ENCODE results near the gene SNX13. TPM values are rescaled to one million over a fixed set of nuclear protein-coding genes. Genes with fewer than 3 reads are reported as not detected.

SNX13 gene
- total and polyA plus RNA-seq, 2 donors (not counting 1 experiment from before 2014, with no cell fraction given) = 6.5 to 58.1 TPM

GRCh38 chr7:17863095-17863808 lies 77.0 kb downstream of the SNX13 start:
- TF ChIP-seq EZH2 (IDR thresholded peaks at IDR 0.05; ENCODE audit: borderline replicate concordance, insufficient read depth, low read depth, low read length, poor library complexity, severe bottlenecking) (no peak), CTCF (IDR thresholded peaks at IDR 0.05) (no peak)
- Histone ChIP-seq H3K9ac (ENCODE audit: low read length) (no peak overlapping the region), H3K4me3 (ENCODE audit: control extremely low read depth in 1 of 5, extremely low read depth in 1 of 5, insufficient read depth in 1 of 5, low read depth in 2 of 5, low read length in 4 of 5) (no peak overlapping the region), H2AFZ (ENCODE audit: insufficient read depth, low read depth, low read length, poor library complexity, severe bottlenecking) (no peak overlapping the region), H3K36me3 (replicated peaks in 1 of 2; ENCODE audit: control extremely low read depth in 1 of 2, control insufficient read depth in 1 of 2, extremely low read depth in 1 of 2, insufficient read depth in 2 of 2, low read length in 1 of 2) (peaks cover 8 to 43% of the 10 kb centered on the region in 2 experiments), H3K9me3 (ENCODE audit: control extremely low read depth in 1 of 3, control insufficient read depth in 2 of 3, insufficient read depth in 1 of 3, low read length in 2 of 3) (peaks cover 0 to 1% (median 0%) of the 10 kb centered on the region in 3 donors), H3K79me2 (ENCODE audit: control insufficient read depth, insufficient read depth, low read length) (no peaks in the 10 kb centered on the region), H4K20me1 (ENCODE audit: control insufficient read depth, insufficient read depth, low read length, poor library complexity, severe bottlenecking) (peaks cover 5% of the 10 kb centered on the region), H3K4me1 (ENCODE audit: control insufficient read depth in 2 of 2, insufficient read depth in 2 of 2, low read length in 2 of 2) (no peaks in the 10 kb centered on the region), H3K27me3 (replicated peaks in 1 of 4; ENCODE audit: control extremely low read depth in 1 of 4, control insufficient read depth in 3 of 4, insufficient read depth in 4 of 4, low read length in 3 of 4) (no peaks in the 10 kb centered on the region), H3K27ac (ENCODE audit: low read length in 2 of 2) (no peak overlapping the region), H3K4me2 (replicated peaks; ENCODE audit: low read depth, low read length, poor library complexity, severe bottlenecking) (no peak overlapping the region)
- ATAC-seq (ENCODE audit: low read depth) (no peak), DNase-seq (no peak)
- POLR2A ChIA-PET = no interaction called here
- CTCF ChIA-PET = no interaction called here
- Mint-ChIP-seq H3K4me3 (no peak overlapping the region), H3K27me3 (no peaks in the 10 kb centered on the region), H3K27ac (no peak overlapping the region), H3K9me3 (ENCODE audit: insufficient read depth) (peaks cover 3% of the 10 kb centered on the region), H3K4me1 (no peaks in the 10 kb centered on the region)
- 100% methylated on average over 6 of the region's 7 CpGs for WGBS (ENCODE audit: insufficient coverage)
- intact Hi-C loops (cut with micrococcal nuclease) = no loop called here

GRCh38 chr7:17856251-17856650 lies 84.0 kb downstream of the SNX13 start:
- DNase-seq (no peak), ATAC-seq (ENCODE audit: low read depth) (no peak)
- Mint-ChIP-seq H3K4me3 (no peak overlapping the region), H3K27ac (no peak overlapping the region), H3K4me1 (no peaks in the 10 kb centered on the region), H3K27me3 (no peaks in the 10 kb centered on the region), H3K9me3 (ENCODE audit: insufficient read depth) (peaks cover 3% of the 10 kb centered on the region)
- H3K4me1 ChIP-seq (ENCODE audit: control insufficient read depth in 2 of 2, insufficient read depth in 2 of 2, low read length in 2 of 2) = no peaks in the 10 kb centered on the region
- no peak overlapping the region for H3K4me2 ChIP-seq (replicated peaks; ENCODE audit: low read depth, low read length, poor library complexity, severe bottlenecking)
- no peak overlapping the region for H2AFZ ChIP-seq (ENCODE audit: insufficient read depth, low read depth, low read length, poor library complexity, severe bottlenecking)
- H3K4me3 ChIP-seq (ENCODE audit: control extremely low read depth in 1 of 5, extremely low read depth in 1 of 5, insufficient read depth in 1 of 5, low read depth in 2 of 5, low read length in 4 of 5) = no peak overlapping the region
- H4K20me1 ChIP-seq (ENCODE audit: control insufficient read depth, insufficient read depth, low read length, poor library complexity, severe bottlenecking) = no peaks in the 10 kb centered on the region
- CTCF ChIA-PET = no interaction called here
- intact Hi-C loops (cut with micrococcal nuclease) = no loop called here
- 100% methylated on average over 1 of the region's 1 CpG for WGBS (ENCODE audit: insufficient coverage)
- no peak overlapping the region for H3K9ac ChIP-seq (ENCODE audit: low read length)
- peaks cover 8 to 21% of the 10 kb centered on the region in 2 experiments for H3K36me3 ChIP-seq (replicated peaks in 1 of 2; ENCODE audit: control extremely low read depth in 1 of 2, control insufficient read depth in 1 of 2, extremely low read depth in 1 of 2, insufficient read depth in 2 of 2, low read length in 1 of 2)
- no peak for TF ChIP-seq EZH2 (IDR thresholded peaks at IDR 0.05; ENCODE audit: borderline replicate concordance, insufficient read depth, low read depth, low read length, poor library complexity, severe bottlenecking)
- no peak for TF ChIP-seq CTCF (IDR thresholded peaks at IDR 0.05)
- H3K79me2 ChIP-seq (ENCODE audit: control insufficient read depth, insufficient read depth, low read length) = no peaks in the 10 kb centered on the region
- no peak overlapping the region for H3K27ac ChIP-seq (ENCODE audit: low read length in 2 of 2)
- peaks cover 4 to 6% (median 4%) of the 10 kb centered on the region in 3 donors for H3K9me3 ChIP-seq (ENCODE audit: control extremely low read depth in 1 of 3, control insufficient read depth in 2 of 3, insufficient read depth in 1 of 3, low read length in 2 of 3)
- POLR2A ChIA-PET = no interaction called here
- H3K27me3 ChIP-seq (replicated peaks in 1 of 4; ENCODE audit: control extremely low read depth in 1 of 4, control insufficient read depth in 3 of 4, insufficient read depth in 4 of 4, low read length in 3 of 4) = no peaks in the 10 kb centered on the region
